Stimulated activated CD4-positive, alpha-beta T cell treated with anti-CD3 and anti-CD28 coated beads, Interleukin-4, amount 100 ng/mL, for 24 hours (primary cell): ENCODE measurements around the gene RABGAP1L.
"Not testable (repeated sequence)": the region's sequence is repeated elsewhere in the genome, so short reads cannot be mapped to it uniquely, and the experiment has no call there.

ENCODE experiments used
- DNase-seq: peaks from one replicate; pipeline ENCODE4 v3.0.0-alpha.2; 2020

The RABGAP1L gene

GRCh38 chr1:175019524-175019923 lies 860.2 kb downstream of the RABGAP1L start:
- DNase-seq: no peak

GRCh38 chr1:175023043-175023921 lies 864.0 kb downstream of the RABGAP1L start, which contains the start of gene MRPS14:
Gene MRPS14 (minus strand): TSS chr1:175023425. CDS start chr1:175023408, 17 bp downstream.
- DNase-seq: peak; percentile 99

GRCh38 chr1:175023922-175024242 lies 864.6 kb downstream of the RABGAP1L start:
- not testable (repeated sequence) for DNase-seq

- DNase-seq: no peak
These were observed 865.5 kb downstream of the RABGAP1L start for GRCh38 chr1:175024773-175025172.

GRCh38 chr1:175033953-175034352 lies 874.6 kb downstream of the RABGAP1L start:
- no peak for DNase-seq

GRCh38 chr1:175034775-175035174 lies 875.5 kb downstream of the RABGAP1L start:
- no peak for DNase-seq

- DNase-seq: no peak
These were observed 876.5 kb downstream of the RABGAP1L start for GRCh38 chr1:175035865-175036264.

GRCh38 chr1:175036476-175036875 lies 877.2 kb downstream of the RABGAP1L start:
- DNase-seq: no peak

GRCh38 chr1:175037416-175037815 lies 878.1 kb downstream of the RABGAP1L start:
- DNase-seq: no peak

GRCh38 chr1:175040324-175040879 lies 881.1 kb downstream of the RABGAP1L start:
- no peak for DNase-seq

GRCh38 chr1:175042650-175043049 lies 883.3 kb downstream of the RABGAP1L start:
- DNase-seq: no peak

GRCh38 chr1:175043824-175044223 lies 884.5 kb downstream of the RABGAP1L start:
- no peak for DNase-seq

GRCh38 chr1:175044591-175044990 lies 885.3 kb downstream of the RABGAP1L start:
- DNase-seq: not testable (repeated sequence)
